H1 (cell line): ENCODE results near the gene SRPK3. TPM values are rescaled to one million over a fixed set of nuclear protein-coding genes. Genes with fewer than 3 reads are reported as not detected.

Experiments used
- NANOG ChIP-seq: IDR thresholded peaks from 2 replicates; pipeline ENCODE4 v1.6.1; 2011; ENCODE audit warnings: low read length, low read depth, mild to moderate bottlenecking, inconsistent platforms; ENCODE audit not compliant: insufficient read depth, poor library complexity, severe bottlenecking
- RNF2 ChIP-seq: fragments of 200-900, 300-1000 bp; sonication (generic); IDR thresholded peaks from 2 replicates; pipeline ENCODE4 v1.7.1; 2016; ENCODE audit warnings: borderline replicate concordance, low read depth, mild to moderate bottlenecking, antibody characterized with exemption, low read length; ENCODE audit not compliant: poor library complexity, severe bottlenecking; ENCODE audit errors: missing control alignments
- polyA plus RNA-seq, 7 experiments: library from polyadenylated mRNA; depleted of rRNA in 3 of 7; stranded (reverse) in 5 of 7; unstranded in 2 of 7; fragments of >200 nt in 5 of 7; fragments of 200-250 nt in 2 of 7; gene quantifications; 1 replicate in 5 of 7; 2 replicates in 1 of 7; 4 replicates in 1 of 7; pipeline versions ENCODE4 v1.2.1 to v1.2.3, GENCODE V29; 2011 to 2013; ENCODE audit warnings: missing spikeins in 2 of 7, mixed read lengths in 2 of 7
- total RNA-seq: library from RNA; stranded (reverse); fragmentation: NEBNext Ultra II Directional; extraction: Animal tissue kit (Norgen Biotek cat#: 25700); gene quantifications from 2 replicates; pipeline ENCODE4 v1.2.1, GENCODE V29; 2021

Gene SRPK3
- total and polyA plus RNA-seq, 2 of the 8 experiments (the other 6 are each of a cell fraction or from before 2014, with no cell fraction given) = not detected

GRCh38 chrX:153806999-153807575 lies 26.2 kb downstream of the SRPK3 start (continued):
- no peak for TF ChIP-seq RNF2
- no peak for TF ChIP-seq NANOG
